HAP-1 (cell line): Measurements from ENCODE around the gene LGMN.
"Not testable (repeated sequence)": the region's sequence is repeated elsewhere in the genome, so short reads cannot be mapped to it uniquely, and the experiment has no call there.

Experiments
- DNase-seq, 2 experiments: peaks; one replicate each; pipeline ENCODE4 v3.0.0-alpha.2; 2016 to 2020; ENCODE audit warnings: low spot score in 2 of 2
- H3K27me3 ChIP-seq: fragments of 250-450 bp; sonication (Bioruptor Pico); 2 replicates; pipeline ENCODE4 v1.5.1; 2020; ENCODE audit warnings: low read depth, mild to moderate bottlenecking, moderate library complexity
- H3K36me3 ChIP-seq: fragments of 250-450 bp; sonication (Bioruptor Pico); replicated peaks from 2 replicates; pipeline ENCODE4 v1.5.1; 2020; ENCODE audit warnings: mild to moderate bottlenecking
- H3K4me1 ChIP-seq: fragments of 250-450 bp; sonication (Bioruptor Pico); 2 replicates; pipeline ENCODE4 v1.5.1; 2020; ENCODE audit warnings: mild to moderate bottlenecking
- H3K4me3 ChIP-seq: fragments of 250-450 bp; sonication (Bioruptor Pico); 2 replicates; pipeline ENCODE4 v1.5.1; 2020; ENCODE audit warnings: mild to moderate bottlenecking, moderate library complexity
- H3K9me3 ChIP-seq: fragments of 250-450 bp; sonication (Bioruptor Pico); 2 replicates; pipeline ENCODE4 v1.5.1; 2020; ENCODE audit warnings: mild to moderate bottlenecking, moderate library complexity
- in situ Hi-C: fragments of 300-500 bp; cut with MboI; formaldehyde crosslinking; loops from 3 replicates; pipeline ENCODE4 v1.14.3; 2020; ENCODE audit warnings: low sequenced_read_pairs, inconsistent platforms, mixed read lengths

Gene LGMN

DNA sequence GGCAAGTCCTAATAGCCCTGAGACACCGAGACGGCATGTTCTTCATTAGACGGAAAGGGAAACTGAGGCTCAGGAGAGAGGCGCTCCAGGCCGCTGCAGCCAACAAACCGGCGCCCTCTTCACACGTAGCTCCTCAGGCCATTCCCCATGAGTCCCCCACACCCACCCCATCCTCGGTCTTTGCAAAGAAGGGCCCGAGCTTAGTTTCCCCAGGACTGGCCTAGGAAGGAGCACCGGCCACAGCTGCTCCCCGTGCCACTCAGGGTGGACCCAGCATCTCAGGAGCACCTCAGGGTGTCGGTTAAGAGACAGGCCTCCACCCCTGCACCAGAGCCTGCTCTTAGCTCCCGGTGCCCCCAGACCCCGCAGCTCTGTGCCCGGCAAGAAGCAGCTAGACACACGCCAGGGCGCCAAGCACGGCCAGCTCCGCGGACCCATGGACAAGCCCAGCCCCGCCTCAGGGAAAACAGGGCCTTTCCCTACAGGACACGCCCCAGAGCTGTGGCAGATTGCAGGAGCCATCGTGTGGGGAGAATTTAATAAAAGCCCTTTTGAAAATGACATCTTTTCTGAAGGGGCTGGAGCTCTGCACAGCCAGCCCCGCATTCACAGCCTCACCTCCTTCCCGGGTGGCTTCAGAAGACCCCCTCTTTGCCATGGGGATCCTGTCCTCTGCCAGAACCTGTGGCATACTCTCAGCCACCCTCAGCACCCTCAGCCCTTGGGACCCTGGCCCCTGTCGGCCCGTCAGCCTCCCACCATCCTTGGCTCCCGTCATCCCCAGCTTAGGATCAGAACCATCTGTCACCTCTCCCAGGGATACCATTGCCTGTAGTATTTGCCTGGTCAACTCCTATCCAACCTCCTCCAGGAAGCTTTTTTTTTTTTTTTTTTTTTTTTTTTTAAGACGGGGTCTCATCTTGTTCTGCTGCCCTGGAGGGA is 59.7 kb downstream of the LGMN start:
- no peak for DNase-seq
- H3K36me3 ChIP-seq: no peaks in the 10 kb centered on the region
- H3K4me3 ChIP-seq: no peak overlapping the region
- in situ Hi-C loops: loop anchor here (25.0 kb wide), 1 partner anchor 551 kb away; no protein-coding TSS in a partner anchor
- no peaks in the 10 kb centered on the region for H3K9me3 ChIP-seq
- no peaks in the 10 kb centered on the region for H3K4me1 ChIP-seq
- no peaks in the 10 kb centered on the region for H3K27me3 ChIP-seq

DNA sequence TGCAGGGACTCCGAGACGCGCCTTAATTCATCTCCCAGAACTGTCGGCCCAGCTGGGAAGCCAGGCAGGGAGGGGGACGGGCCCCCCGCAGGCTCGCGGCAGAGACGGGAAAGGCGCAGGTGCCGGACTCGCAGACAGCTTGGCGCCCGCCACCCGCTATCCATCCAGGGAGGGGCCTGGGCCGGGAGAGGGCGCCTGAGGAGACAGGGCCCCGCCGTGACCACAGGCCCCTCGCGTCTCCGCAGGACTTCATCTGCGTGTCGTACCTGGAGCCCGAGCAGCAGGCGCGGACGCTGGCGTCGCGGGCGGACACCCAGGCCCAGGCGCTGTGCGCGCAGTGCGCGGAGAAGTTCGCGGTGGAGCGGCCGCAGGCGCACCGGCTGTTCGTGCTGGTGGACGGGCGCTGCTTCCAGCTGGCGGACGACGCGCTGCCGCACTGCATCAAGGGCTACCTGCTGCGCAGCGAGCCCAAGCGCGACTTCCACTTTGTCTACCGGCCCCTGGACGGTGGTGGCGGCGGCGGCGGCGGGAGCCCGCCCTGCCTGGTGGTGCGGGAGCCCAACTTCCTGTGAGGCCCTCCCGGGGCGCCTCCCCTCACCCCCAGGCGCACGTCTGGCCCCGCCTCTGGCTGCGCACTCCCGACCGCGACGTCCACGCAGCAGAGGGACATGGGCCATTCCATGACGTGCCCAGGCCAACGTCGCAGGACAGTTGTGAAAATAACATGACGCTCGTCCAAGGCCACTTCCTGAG is 60.6 kb downstream of the LGMN start:
- H3K36me3 ChIP-seq: no peaks in the 10 kb centered on the region
- no peaks in the 10 kb centered on the region for H3K9me3 ChIP-seq
- in situ Hi-C loops: loop anchor here (25.0 kb wide), 1 partner anchor 551 kb away; no protein-coding TSS in a partner anchor
- no peak overlapping the region for H3K4me3 ChIP-seq
- H3K27me3 ChIP-seq: no peaks in the 10 kb centered on the region
- no peaks in the 10 kb centered on the region for H3K4me1 ChIP-seq
- DNase-seq: no peak

DNA sequence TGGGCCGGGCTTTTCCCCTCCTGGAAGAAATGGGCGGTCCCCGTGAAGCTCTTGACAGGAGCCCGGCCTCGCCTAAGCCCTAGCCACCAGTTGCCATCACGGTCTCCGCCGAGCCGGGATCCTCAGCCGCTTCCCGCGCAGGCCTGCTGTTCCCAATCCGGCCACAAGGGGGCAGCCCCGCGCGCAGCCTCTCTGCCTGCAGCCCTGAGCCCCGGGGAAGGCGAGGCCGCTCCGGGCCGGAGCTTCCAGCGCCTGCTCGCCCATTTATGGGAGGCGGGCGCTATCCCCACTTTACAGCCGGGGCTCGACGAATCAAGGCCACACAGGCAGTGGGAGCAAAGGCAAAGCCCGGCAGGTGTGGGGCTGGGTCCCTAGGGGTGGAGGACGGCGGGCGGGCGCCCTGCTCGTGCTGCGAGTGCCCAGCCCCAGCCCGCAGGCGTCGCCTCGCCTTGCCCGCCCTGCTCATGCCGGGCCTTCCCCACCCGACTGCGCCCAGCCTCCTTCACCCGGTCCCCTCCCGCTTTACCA is 61.5 kb downstream of the LGMN start:
- Histone ChIP-seq H3K27me3 (no peaks in the 10 kb centered on the region), H3K36me3 (no peaks in the 10 kb centered on the region), H3K9me3 (no peaks in the 10 kb centered on the region), H3K4me3 (no peak overlapping the region), H3K4me1 (no peaks in the 10 kb centered on the region)
- in situ Hi-C loops: loop anchor here (25.0 kb wide), 1 partner anchor 550 kb away; no protein-coding TSS in a partner anchor
- peak; percentile 63 to 89 for DNase-seq

DNA sequence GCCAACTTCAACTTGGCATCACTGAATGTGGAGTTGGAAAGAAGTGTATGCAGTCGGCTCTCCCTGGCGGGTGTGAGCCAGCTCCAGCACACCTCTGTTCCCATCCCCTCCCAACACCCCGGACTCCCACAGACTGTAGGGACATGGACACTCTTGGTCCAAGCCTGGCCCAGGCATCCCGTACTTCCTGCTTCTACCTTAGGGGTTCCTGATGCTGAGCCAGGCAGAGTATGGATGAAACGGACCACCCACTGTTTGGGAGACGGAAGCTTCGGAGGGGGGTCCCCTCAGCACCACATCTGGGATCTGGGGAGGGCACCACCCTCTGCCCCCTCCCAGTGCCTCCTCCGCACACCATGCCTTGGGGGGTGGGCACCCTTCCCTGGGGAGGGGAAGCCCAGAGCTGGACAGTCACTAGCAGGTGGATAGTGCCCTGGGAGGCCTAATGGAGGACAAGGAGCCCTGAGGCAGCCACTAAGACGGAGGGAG is 62.0 kb downstream of the LGMN start:
- Histone ChIP-seq H3K4me3 (no peak overlapping the region), H3K4me1 (no peaks in the 10 kb centered on the region), H3K27me3 (no peaks in the 10 kb centered on the region), H3K36me3 (no peaks in the 10 kb centered on the region), H3K9me3 (no peaks in the 10 kb centered on the region)
- no peak for DNase-seq
- in situ Hi-C loops: loop anchor here (25.0 kb wide), 1 partner anchor 549 kb away; no protein-coding TSS in a partner anchor

DNA sequence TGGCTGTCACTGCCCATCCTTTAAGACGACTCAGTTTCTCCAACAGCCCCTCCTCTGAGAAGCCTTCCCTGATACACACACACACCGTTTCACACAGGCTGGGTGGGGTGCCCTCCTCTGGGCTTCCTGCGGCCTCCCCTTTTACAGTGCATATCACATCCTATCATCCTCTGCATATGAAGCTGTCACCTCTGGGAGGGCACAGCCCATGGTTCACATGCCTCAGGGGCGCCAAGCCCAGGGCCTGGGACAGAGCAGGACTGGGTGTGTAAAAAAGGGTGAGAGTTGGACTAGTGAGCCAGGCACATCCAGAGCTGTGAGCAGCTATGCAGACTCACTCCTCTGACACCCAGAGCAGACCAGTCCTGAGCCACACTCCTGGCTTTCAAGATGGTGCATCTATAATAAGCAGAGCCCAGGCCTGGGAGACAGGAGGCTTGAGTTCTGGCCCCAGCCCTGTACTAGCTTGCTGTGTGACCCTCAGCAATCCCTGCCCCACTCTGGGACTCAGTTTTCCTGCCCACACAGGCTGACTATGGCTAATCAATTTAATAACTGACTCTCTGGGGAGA is 62.6 kb downstream of the LGMN start:
- in situ Hi-C loops: loop anchor here (25.0 kb wide), 1 partner anchor 549 kb away; no protein-coding TSS in a partner anchor
- Histone ChIP-seq H3K9me3 (no peaks in the 10 kb centered on the region), H3K36me3 (no peaks in the 10 kb centered on the region), H3K4me3 (no peak overlapping the region), H3K4me1 (no peaks in the 10 kb centered on the region), H3K27me3 (no peaks in the 10 kb centered on the region)
- no peak for DNase-seq

DNA sequence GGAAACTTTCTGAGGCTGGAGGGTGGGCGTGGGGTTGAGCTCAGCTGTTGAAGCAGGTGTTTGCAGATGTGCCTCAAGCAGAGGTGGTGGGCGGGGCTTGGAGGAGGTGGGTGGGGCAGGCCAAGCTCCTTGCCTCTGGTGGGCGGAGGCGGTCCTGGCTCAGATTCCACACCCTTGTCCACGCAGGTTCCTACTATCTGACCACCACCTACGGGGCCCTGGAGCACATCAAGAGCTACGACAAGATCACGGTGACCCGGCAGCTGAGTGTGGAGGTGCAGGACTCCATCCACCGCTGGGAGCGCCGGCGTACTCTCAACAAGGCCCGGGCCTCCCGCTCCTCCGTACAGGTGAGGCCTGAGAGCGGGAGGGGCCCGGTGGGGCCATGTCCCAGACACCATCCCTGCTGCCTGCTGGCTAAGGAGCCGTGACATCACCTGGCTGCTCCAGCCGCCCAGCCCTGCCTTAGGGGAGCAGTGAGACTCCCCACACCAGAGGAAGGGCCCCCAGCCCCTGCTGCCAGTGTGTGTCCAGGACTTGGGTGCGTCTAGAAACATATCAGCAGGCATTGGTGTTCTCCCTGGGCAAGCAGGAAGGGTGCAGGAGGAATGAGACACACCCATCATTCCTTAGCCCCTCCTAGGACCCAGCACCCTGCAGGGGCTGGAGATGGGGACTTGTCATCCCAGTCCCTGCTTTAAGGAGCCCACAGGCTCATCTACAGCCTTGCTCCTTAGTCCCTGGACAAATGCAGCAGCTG is 63.4 kb downstream of the LGMN start:
- no peaks in the 10 kb centered on the region for H3K27me3 ChIP-seq
- peak in 1 of 2 experiments; percentile 43 for DNase-seq
- no peaks in the 10 kb centered on the region for H3K9me3 ChIP-seq
- in situ Hi-C loops: loop anchor here (25.0 kb wide), 1 partner anchor 548 kb away; no protein-coding TSS in a partner anchor
- H3K36me3 ChIP-seq: no peaks in the 10 kb centered on the region
- no peak overlapping the region for H3K4me3 ChIP-seq
- H3K4me1 ChIP-seq: no peaks in the 10 kb centered on the region

DNA sequence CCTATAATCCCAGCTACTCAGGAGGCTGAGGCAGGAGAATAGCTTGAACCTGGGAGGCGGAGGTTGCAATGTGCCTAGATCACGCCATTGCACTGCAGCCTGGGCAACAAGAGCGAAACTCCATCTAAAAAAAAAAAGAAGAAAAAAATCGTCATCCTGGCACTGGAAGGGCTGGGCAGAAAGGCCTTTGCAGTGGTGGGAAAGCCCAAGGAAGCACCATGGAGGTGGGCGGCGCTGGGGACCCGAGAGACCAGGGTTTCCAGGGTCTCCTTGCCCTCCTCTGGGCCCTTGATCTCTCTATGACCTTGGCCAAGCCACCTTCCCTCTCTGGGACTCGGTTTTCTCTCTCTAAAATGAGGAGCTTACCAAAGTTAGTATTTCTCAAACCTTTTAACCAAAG is 65.4 kb downstream of the LGMN start:
- Histone ChIP-seq H3K4me3 (no peak overlapping the region), H3K9me3 (no peaks in the 10 kb centered on the region), H3K36me3 (no peaks in the 10 kb centered on the region), H3K27me3 (no peaks in the 10 kb centered on the region), H3K4me1 (no peaks in the 10 kb centered on the region)
- DNase-seq: no peak
- in situ Hi-C loops: loop anchor here (25.0 kb wide), 1 partner anchor 546 kb away; no protein-coding TSS in a partner anchor

DNA sequence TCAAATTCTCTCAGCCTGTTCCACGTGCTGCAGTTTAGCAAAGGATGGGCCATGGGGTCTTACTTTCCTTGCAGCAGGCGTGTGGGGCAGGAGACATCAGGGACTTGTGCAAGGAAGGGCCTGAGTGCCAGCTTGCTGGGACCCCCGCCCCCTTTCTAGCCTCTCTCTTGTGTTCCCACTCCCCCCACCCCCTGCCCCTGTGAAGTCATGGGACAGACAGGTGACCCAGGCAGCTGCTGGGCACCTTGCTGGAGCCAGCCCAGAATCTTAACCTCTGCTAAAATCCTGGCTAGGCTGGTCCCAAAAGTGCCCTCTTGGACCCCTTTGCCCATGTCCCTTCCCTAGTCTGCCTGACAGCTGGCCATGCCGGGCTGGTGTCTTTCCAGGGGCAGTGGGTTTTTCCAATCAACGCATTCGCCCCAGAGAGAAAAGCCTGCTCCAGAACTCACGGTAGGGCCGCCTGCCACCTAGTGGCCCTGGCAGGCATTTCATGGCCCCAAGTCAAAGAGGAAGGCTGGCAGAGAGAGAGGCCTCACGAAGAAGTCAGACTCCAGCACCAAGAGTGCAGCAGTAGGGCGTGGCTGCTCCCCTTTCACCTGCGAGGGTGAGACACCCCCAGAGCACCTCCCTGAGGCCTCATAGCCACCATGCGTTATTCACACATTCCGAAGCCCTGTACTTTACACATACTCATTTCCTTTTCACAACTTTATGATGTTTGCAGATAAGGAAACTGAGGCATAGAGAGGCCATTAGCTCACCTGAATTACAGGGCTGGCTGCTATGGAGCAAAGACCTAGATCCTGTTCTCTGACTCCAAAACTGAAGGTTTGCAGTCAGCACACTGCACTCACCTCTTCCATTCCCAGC is 67.4 kb downstream of the LGMN start:
- DNase-seq: peak; percentile 71 to 77
- Histone ChIP-seq H3K9me3 (no peaks in the 10 kb centered on the region), H3K4me1 (no peaks in the 10 kb centered on the region), H3K27me3 (no peaks in the 10 kb centered on the region), H3K4me3 (no peak overlapping the region), H3K36me3 (no peaks in the 10 kb centered on the region)
- in situ Hi-C loops: loop anchor here (25.0 kb wide), 1 partner anchor 544 kb away; no protein-coding TSS in a partner anchor

DNA sequence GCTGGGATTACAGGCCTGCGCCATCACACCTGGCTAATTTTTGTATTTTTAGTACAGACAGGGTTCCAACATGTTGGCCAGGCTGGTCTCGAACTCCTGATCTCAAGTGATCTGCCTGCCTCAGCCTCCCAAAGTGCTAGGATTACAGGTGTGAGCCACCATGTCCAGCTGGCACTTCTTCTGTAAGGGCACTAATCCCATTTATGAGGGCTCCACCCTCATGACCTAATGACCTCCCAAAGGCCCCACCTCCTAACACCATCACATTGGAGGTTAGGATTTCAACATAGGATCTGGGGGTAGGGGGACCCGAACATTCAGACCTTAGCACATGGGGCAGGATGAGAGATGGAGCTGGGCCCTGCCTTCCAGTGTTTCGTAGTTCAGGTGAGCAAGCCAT is 68.1 kb downstream of the LGMN start:
- in situ Hi-C loops: loop anchor here (25.0 kb wide), 1 partner anchor 543 kb away; no protein-coding TSS in a partner anchor
- not testable (repeated sequence) for H3K4me3 ChIP-seq, H3K27me3 ChIP-seq, H3K36me3 ChIP-seq, H3K9me3 ChIP-seq, DNase-seq, H3K4me1 ChIP-seq

DNA sequence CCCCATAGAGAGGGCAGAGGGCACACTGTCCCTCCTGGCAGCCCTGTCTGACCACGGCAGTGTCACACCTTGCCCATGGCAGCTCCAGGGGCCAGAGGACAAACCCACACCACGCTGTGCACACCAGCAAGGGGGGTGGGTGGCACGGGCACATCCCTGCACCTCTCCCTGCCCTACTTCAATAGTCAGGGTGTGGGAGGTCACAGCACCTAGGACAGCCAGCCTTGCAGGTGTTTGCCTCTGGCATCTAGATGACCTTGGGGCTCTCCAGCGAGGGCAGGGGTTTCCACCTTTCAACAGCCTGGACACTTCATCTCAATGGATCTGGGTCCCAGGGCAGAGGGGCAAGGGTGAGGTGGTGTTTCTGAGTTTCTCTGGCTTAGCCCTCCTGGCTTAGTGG is 69.2 kb downstream of the LGMN start:
- Histone ChIP-seq H3K9me3 (no peaks in the 10 kb centered on the region), H3K4me1 (no peaks in the 10 kb centered on the region), H3K4me3 (no peak overlapping the region), H3K27me3 (no peaks in the 10 kb centered on the region), H3K36me3 (no peaks in the 10 kb centered on the region)
- in situ Hi-C loops: loop anchor here (25.0 kb wide), 1 partner anchor 542 kb away; no protein-coding TSS in a partner anchor
- no peak for DNase-seq

DNA sequence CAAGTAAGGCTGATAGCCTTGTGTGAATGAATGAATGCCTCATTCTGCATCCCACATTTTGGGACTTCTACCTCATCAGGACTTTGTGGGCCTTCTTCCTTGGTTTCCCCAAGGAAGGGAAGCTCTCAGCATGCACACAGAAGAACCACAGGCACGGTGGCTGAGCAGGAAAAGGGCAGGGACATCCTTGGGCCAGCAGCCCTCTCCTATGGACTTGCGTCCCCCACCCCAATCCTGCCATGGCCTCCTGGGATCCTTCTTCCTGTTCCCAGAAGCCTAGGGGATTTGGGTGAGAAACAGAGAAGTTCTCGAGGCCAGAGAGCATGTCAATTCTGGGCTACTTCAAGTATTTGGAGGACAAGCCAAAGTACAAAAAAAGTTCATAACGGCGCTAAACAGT is 69.7 kb downstream of the LGMN start:
- Histone ChIP-seq H3K9me3 (no peaks in the 10 kb centered on the region), H3K4me1 (no peaks in the 10 kb centered on the region), H3K36me3 (no peaks in the 10 kb centered on the region), H3K27me3 (no peaks in the 10 kb centered on the region), H3K4me3 (no peak overlapping the region)
- in situ Hi-C loops: loop anchor here (25.0 kb wide), 1 partner anchor 541 kb away; no protein-coding TSS in a partner anchor
- DNase-seq: no peak

DNA sequence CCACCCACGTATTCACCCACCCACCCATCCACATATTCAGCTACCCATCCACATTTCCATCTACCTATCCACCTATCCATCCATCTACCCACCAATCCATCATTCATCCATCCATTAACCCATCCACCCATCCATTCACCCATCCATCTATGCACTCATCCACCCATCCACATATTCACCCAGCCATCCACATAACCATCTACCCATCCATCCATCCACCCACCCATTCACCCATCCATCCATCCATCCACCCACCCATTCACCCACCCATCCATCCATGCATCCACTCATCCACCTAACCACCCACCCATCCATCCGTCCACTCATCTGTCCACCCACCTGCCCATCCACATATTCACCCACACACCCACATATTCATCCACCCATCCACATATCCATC is 70.5 kb downstream of the LGMN start:
- no peaks in the 10 kb centered on the region for H3K4me1 ChIP-seq
- H3K36me3 ChIP-seq: no peaks in the 10 kb centered on the region
- H3K27me3 ChIP-seq: no peaks in the 10 kb centered on the region
- no peak for DNase-seq
- in situ Hi-C loops: loop anchor here (25.0 kb wide), 1 partner anchor 541 kb away; no protein-coding TSS in a partner anchor
- no peaks in the 10 kb centered on the region for H3K9me3 ChIP-seq
- no peak overlapping the region for H3K4me3 ChIP-seq
